ENCODE measurements around the gene PDXP. TPM values are rescaled to one million over a fixed set of nuclear protein-coding genes. Genes with fewer than 3 reads are reported as not detected.

PDXP gene
- total and polyA plus RNA-seq, 2 experiments from 2014 or later, result 1.9 to 17.5 TPM

GRCh38 chr22:37639070-37639760 is 19.3 kb upstream of the PDXP start, which contains the start of gene SH3BP1:
TSS of gene SH3BP1 (plus strand) at chr22:37639669. CDS start at chr22:37639788, 119 bp downstream.
- in situ Hi-C loops (cut with MboI), result no loop called here
- Histone ChIP-seq H4K20me1 (ENCODE audit: insufficient read depth) (no peaks in the 10 kb centered on the region), H3K4me1 (ENCODE audit: insufficient read depth) (peaks cover 8% of the 10 kb centered on the region), H3K9me3 (ENCODE audit: low read depth) (no peaks in the 10 kb centered on the region), H3K36me3 (ENCODE audit: low read depth) (no peaks in the 10 kb centered on the region), H3K4me2 (ENCODE audit: unreplicated experiment) (peak within 1 kb of the TSS; percentile 85), H2AFZ (peak within 1 kb of the TSS; percentile 83), H3K27ac (no peak within 1 kb of the TSS), H3K27me3 (replicated peaks; ENCODE audit: insufficient read depth) (no peaks in the 10 kb centered on the region), H3K9ac (peak within 1 kb of the TSS; percentile 74), H3K4me3 (peak within 1 kb of the TSS; percentile 73), H3K9me2 (ENCODE audit: insufficient read depth) (no peaks in the 10 kb centered on the region), H3K79me2 (ENCODE audit: insufficient read depth) (peaks cover 5% of the 10 kb centered on the region; the same call in 1 of the 2 replicates), H3F3A (ENCODE audit: insufficient read depth) (peaks cover 6% of the 10 kb centered on the region; the same call in 1 of the 2 replicates)
- 12 to 27% methylated on average over 20 to 57 of the region's 57 CpGs for WGBS, 2 experiments (ENCODE audit: low coverage in 1 of 2, low lambda C conversion rate in 2 of 2, missing lambda C conversion rate in 2 of 2)
- no peak for TF ChIP-seq EZH2 (IDR thresholded peaks at IDR 0.05; ENCODE audit: insufficient read depth, poor library complexity, severe bottlenecking)
- no peak for TF ChIP-seq EZH2phosphoT487 (IDR thresholded peaks at IDR 0.05; ENCODE audit: insufficient read depth, low read depth)
- peak; percentile 70 for DNase-seq

- H3K27ac ChIP-seq, result no peak overlapping the region
- H3K9me2 ChIP-seq (ENCODE audit: insufficient read depth), result no peaks in the 10 kb centered on the region
- peak overlapping the region; percentile 85 for H3K4me2 ChIP-seq (ENCODE audit: unreplicated experiment)
- no peaks in the 10 kb centered on the region for H4K20me1 ChIP-seq (ENCODE audit: insufficient read depth)
- H3K4me3 ChIP-seq, result peak overlapping the region; percentile 73
- H3K36me3 ChIP-seq (ENCODE audit: low read depth), result no peaks in the 10 kb centered on the region
- no peak for TF ChIP-seq EZH2phosphoT487 (IDR thresholded peaks at IDR 0.05; ENCODE audit: insufficient read depth, low read depth)
- TF ChIP-seq EZH2 (IDR thresholded peaks at IDR 0.05; ENCODE audit: insufficient read depth, poor library complexity, severe bottlenecking), result no peak
- H3K27me3 ChIP-seq (replicated peaks; ENCODE audit: insufficient read depth), result no peaks in the 10 kb centered on the region
- in situ Hi-C loops (cut with MboI), result no loop called here
- H3K9me3 ChIP-seq (ENCODE audit: low read depth), result no peaks in the 10 kb centered on the region
- peak overlapping the region; percentile 74 for H3K9ac ChIP-seq
- H3F3A ChIP-seq (ENCODE audit: insufficient read depth), result peaks cover under 1% of the 10 kb centered on the region; the same call in 1 of the 2 replicates
- 5 to 8% methylated on average over 17 to 27 of the region's 27 CpGs for WGBS, 2 experiments (ENCODE audit: low coverage in 1 of 2, low lambda C conversion rate in 2 of 2, missing lambda C conversion rate in 2 of 2)
- peak overlapping the region; percentile 83 for H2AFZ ChIP-seq
- peaks cover under 1% of the 10 kb centered on the region; the same call in 1 of the 2 replicates for H3K4me1 ChIP-seq (ENCODE audit: insufficient read depth)
- peak; percentile 32 for DNase-seq
- H3K79me2 ChIP-seq (ENCODE audit: insufficient read depth), result peaks cover 5% of the 10 kb centered on the region; the same call in 1 of the 2 replicates
These were observed 18.5 kb upstream of the PDXP start for GRCh38 chr22:37639771-37640590.

GRCh38 chr22:37640591-37641560 is 17.6 kb upstream of the PDXP start:
- in situ Hi-C loops (cut with MboI), result no loop called here
- Histone ChIP-seq H3K4me1 (ENCODE audit: insufficient read depth) (no peaks in the 10 kb centered on the region), H3K27ac (no peak overlapping the region), H3K36me3 (ENCODE audit: low read depth) (no peaks in the 10 kb centered on the region), H3K4me2 (ENCODE audit: unreplicated experiment) (peak overlapping the region; percentile 85), H3K9me2 (ENCODE audit: insufficient read depth) (no peaks in the 10 kb centered on the region), H3K9ac (no peak overlapping the region), H3K27me3 (replicated peaks; ENCODE audit: insufficient read depth) (no peaks in the 10 kb centered on the region), H3K9me3 (ENCODE audit: low read depth) (no peaks in the 10 kb centered on the region), H3K79me2 (ENCODE audit: insufficient read depth) (peaks cover 5% of the 10 kb centered on the region; the same call in 1 of the 2 replicates), H2AFZ (no peak overlapping the region), H3F3A (ENCODE audit: insufficient read depth) (no peaks in the 10 kb centered on the region), H3K4me3 (peak overlapping the region; percentile 73; the same call in 1 of the 2 replicates), H4K20me1 (ENCODE audit: insufficient read depth) (no peaks in the 10 kb centered on the region)
- no peak for DNase-seq
- WGBS, 2 experiments (ENCODE audit: low coverage in 1 of 2, low lambda C conversion rate in 2 of 2, missing lambda C conversion rate in 2 of 2), result 82 to 86% methylated on average over 21 to 24 of the region's 24 CpGs
- no peak for TF ChIP-seq EZH2phosphoT487 (IDR thresholded peaks at IDR 0.05; ENCODE audit: insufficient read depth, low read depth)
- no peak for TF ChIP-seq EZH2 (IDR thresholded peaks at IDR 0.05; ENCODE audit: insufficient read depth, poor library complexity, severe bottlenecking)

Measured in GM23248 (cell line).